Astrocyte of the spinal cord (primary cell): ENCODE results near the gene HSF5.

Experiments
- DNase-seq: peaks from one replicate; pipeline ENCODE4 v3.0.0; 2011; ENCODE audit warnings: low read depth, low spot score
- H3K4me3 ChIP-seq: 2 replicates; pipeline ENCODE4 v1.5.1; 2011; ENCODE audit warnings: low read depth, mild to moderate bottlenecking, low read length, moderate library complexity
- CTCF ChIP-seq: IDR thresholded peaks from 2 replicates; pipeline ENCODE4 v1.5.1; 2012; ENCODE audit warnings: low read depth, mild to moderate bottlenecking, low read length, inconsistent platforms
- in situ Hi-C: cut with HindIII; loops from 2 replicates; pipeline ENCODE4 v1.10.0; 2017; ENCODE audit warnings: low sequenced_read_pairs

Gene HSF5

GRCh38 chr17:58370309-58370708, 117.9 kb downstream of the HSF5 start:
- in situ Hi-C loops = no loop called here
- DNase-seq = no peak
- no peak for TF ChIP-seq CTCF
- H3K4me3 ChIP-seq = no peak overlapping the region
